ENCODE data around the gene IARS1.

DNA sequence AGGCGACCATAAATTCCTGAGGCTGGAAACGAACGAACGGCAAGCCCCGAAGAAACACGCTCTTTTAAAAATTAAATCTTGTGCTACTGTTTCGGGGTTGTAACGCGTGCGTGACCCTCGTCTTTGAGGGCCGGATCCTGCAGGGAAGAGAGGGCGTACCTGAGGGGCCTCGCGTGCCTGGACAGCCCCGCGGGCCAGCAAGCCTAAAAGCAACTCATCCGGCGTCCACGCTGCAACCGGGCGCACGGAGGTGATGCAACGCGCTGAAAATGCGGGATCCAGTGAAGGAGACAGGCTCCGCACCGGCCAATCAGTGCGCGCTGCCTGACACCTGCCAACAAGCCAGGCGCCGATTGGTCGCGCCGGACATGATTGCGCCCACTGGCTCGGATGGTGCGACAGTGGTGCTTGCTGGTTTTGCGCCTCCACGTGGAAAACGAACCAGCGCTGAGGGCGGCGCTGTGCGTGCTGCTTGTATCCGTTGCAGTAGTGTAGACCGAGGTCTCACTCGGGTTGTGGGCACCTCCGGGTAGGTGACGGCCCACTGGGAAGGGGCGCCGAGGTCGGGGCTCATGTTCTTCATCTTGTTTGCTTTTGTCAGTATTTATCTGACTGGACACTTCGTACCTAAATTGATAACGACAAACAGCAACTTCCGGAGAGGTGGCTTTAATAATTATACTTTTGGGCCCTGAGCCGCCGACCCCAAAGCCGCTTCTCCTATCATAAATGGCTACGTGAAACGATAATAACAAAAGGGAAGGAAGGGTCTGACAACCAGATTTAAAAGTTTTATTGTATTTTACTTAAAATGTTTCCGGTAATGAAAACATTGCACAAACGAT lies at the start of gene IARS1:
- TF ChIP-seq, protein P1, sequence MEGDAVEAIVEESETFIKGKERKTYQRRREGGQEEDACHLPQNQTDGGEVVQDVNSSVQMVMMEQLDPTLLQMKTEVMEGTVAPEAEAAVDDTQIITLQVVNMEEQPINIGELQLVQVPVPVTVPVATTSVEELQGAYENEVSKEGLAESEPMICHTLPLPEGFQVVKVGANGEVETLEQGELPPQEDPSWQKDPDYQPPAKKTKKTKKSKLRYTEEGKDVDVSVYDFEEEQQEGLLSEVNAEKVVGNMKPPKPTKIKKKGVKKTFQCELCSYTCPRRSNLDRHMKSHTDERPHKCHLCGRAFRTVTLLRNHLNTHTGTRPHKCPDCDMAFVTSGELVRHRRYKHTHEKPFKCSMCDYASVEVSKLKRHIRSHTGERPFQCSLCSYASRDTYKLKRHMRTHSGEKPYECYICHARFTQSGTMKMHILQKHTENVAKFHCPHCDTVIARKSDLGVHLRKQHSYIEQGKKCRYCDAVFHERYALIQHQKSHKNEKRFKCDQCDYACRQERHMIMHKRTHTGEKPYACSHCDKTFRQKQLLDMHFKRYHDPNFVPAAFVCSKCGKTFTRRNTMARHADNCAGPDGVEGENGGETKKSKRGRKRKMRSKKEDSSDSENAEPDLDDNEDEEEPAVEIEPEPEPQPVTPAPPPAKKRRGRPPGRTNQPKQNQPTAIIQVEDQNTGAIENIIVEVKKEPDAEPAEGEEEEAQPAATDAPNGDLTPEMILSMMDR (IDR thresholded peaks at IDR 0.05 in 2 of 3, conservative IDR thresholded peaks at IDR 0.05 in 1 of 3; ENCODE audit: control insufficient read depth in 2 of 3, extremely low read depth in 1 of 3, insufficient read depth in 1 of 3, low read depth in 3 of 3, low read length in 3 of 3), result peak; percentile 38 to 51 (median 48); a peak in 4 of 6 replicates
- peak; percentile 69 for TF ChIP-seq CBFB (IDR thresholded peaks at IDR 0.05; ENCODE audit: low read depth)
- TF ChIP-seq CBX5 (IDR thresholded peaks at IDR 0.05; ENCODE audit: low read depth), result 0 out of 2 replicates have a peak, but pooled peaks have one; percentile 10
